ENCODE results near the gene CCNJ.
"Not testable (repeated sequence)": the region's sequence is repeated elsewhere in the genome, so short reads cannot be mapped to it uniquely, and the experiment has no call there.

Gene CCNJ, protein sequence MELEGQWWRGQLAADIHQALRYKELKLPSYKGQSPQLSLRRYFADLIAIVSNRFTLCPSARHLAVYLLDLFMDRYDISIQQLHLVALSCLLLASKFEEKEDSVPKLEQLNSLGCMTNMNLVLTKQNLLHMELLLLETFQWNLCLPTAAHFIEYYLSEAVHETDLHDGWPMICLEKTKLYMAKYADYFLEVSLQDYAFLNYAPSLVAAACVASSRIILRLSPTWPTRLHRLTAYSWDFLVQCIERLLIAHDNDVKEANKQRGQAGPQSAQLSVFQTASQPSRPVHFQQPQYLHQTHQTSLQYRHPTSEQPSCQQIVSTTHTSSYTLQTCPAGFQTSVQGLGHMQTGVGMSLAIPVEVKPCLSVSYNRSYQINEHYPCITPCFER

DNA sequence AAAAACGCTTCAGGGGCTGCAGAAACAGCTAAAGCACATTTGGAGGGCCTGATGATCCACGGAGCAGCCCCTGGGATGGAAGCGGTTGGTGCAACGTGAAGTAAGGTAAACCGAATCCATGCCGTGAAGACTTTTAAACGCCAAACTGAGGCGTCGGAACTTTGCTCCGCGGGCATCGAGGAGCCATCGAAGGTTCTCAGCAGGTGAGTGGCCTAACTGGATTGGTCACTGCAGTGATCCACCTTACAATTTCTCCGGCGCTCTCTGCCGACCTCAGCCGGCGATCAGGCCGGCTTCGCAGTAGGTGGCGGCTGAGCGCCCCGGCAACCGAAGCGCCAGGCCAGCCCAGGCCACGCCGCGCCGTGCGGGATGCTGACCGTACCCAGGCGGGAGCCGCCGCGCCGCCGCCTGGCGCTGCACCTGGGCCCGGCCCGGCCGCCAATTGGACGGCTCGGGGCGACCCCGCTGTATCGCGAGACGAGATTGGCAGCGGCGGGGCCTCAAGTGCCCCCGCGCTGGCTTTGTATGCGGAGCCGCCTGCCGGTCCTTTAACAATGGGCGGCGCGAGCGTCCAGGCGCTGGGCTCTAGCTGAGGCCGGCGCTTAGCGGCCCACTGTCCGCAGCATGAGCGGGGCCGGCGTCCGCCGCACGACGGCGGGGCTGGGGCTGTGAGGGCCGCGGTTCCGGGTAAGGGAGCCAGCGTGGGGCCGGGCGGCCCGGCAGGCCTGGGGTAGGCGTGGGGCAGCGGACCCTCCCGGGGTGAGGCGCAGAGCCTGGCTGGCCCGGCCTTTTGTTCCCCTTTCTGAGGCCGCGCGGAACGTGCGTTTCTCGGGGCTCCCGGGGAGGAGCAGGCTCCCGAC is at the start of gene CCNJ:
Gene CCNJ, plus strand, starts transcription at position 551 of the 860 bp plus-strand sequence. CDS start 811 bp downstream, outside the sequence.
- DNase-seq (ENCODE audit: low spot score) = peak; percentile 96

DNA sequence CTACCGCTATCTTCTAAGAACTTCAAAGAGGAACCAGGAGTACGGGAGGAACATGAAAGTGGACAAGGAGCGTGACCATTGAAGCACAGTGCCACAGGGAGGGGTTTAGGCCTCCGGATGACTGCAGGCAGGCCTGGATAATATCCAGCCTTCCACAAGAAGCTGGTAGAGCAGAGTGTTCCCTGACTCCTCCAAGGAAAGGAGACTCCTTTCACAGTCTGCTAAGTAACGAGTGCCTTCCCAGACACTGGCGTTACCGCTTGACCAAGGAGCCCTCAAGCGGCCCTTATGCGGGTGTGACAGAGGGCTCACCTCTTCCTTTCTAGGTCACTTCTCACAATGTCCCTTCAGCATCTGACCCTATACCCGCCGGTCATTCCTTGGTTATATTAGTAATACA is 49.0 kb upstream of the CCNJ start:
- DNase-seq (ENCODE audit: low spot score) = not testable (repeated sequence)

DNA sequence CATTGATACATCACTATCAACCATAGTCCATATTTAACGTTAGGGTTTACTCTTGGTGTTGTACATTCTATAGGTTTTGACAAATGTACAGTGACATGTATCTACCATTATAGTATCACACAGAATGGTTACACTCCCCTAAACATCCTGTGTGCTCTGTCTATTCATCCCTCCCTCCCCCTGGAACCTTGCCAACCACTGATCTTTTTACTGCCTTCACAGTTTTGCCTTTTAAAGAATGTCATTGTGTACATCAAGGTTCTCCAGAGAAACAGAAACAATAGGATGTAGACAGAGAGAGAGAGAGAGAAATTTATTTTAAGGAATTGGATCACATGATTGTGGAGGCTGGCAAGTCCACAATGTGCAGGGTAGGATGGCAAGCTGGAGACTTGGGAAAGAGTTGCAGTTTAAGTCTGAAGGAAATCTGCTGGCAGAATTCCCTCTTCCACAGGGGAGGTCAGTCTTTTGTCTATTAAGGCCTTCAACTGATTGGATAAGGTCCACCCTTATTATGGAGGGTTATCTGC is 45.1 kb upstream of the CCNJ start:
- DNase-seq (ENCODE audit: low spot score) = no peak

DNA sequence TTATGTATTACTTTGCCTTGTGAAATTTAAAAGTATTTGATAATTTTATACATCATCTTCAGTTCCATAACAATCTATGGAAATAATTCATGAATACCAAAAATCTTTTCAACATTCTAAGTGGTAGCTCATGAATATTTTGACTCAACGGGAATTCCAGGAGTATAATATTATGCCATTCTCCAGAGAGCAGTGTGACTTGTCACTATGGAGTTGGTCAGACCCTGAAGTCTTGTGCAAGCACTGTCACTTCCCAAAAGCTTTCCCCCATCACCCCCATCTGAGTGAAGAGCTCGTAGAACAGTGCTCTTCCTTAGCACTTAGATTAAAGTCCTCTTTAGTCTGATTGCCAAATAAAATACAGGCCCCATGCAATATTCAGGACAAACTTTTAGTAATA is 29.4 kb upstream of the CCNJ start:
- no peak for DNase-seq (ENCODE audit: low spot score)

DNA sequence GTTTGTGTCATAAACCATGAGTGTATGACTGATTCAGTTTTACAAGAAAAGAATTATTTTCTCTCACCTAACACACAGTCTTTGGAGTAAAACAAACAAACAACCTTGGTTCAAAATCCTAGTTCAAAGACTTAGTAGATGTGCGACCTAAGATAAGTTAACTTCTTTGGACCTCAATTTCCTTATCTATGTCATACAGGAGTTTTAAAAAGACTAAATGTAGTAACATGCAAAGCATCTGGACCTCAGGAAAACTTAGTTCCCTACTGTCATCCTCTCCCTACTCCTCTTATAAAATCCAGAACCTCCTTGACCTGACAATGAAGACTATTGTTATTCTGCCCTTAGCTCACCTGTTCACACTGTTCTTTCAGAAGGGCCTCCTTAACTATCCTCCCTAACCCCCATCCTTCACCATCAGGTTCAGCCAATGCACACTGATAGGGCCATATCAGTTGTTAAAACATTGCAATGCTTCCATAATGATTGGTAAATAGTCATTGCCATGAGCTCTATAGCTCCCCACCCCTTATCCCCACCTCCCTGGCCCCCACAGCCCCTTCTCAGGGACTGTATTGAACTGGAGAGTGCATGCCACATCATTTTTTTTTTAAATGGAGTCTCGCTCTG is 28.8 kb upstream of the CCNJ start:
- no peak for DNase-seq (ENCODE audit: low spot score)

DNA sequence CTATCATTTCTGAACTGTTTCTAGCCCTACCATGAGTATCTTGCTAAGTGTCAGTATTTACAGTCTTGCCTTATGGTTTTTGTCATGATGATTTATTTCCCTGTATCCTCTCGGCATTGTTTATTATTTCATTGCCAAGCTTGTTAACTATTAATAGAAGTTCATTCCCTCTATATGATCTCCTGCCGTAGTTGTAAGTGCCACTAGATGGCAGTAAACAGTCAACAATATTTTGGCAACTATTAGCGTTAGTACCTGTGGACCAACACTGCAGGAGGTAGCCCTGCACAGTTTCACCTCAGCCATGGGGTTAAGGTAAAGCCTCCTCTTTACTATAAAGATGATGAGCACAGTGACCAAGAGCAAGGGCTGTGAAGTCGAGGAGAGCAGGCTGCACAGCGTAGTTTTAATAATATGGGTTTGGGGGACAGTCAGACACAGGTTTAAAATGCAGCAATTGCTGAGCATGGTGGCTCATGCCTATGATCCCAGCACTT is 26.1 kb upstream of the CCNJ start:
- DNase-seq (ENCODE audit: low spot score) = peak; percentile 15

DNA sequence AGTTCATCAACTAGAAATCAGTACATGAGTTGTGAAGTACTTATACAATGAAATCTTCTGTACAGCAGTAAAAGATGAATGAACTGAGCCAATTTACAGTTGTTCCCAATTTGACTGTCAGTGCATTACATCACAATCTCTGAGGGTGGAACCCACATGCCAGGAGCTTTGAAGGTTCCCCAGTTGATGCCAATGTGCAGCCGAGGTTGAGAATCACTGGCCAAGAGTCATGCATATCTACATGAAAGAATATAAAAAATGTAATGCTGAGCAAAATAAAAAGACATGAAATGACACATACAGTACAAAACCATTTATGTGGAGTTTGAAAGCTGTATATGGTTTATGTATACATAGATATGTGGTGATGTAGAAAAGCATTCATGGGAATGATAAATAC is 22.1 kb upstream of the CCNJ start:
- no peak for DNase-seq (ENCODE audit: low spot score)

DNA sequence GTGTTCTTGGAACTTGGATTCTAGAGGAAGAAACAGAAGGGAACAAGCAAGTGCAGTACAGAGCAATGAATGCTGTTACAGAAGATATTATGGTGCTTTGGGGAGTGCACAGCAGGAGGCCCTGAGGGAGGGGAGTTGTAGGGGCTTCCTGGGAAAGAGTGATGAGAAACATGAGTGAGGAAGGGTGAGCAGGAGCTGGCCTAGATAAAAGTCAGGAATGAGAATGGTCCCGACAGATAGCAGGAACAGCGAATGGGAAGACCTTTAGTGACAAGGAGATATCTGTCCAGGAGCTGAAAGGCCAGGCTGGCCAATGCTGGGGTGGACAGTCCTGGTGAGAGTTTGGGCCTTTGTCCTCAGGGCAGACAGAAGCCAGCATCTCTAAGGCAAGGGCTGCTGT is 20.6 kb upstream of the CCNJ start:
- DNase-seq (ENCODE audit: low spot score) = no peak

DNA sequence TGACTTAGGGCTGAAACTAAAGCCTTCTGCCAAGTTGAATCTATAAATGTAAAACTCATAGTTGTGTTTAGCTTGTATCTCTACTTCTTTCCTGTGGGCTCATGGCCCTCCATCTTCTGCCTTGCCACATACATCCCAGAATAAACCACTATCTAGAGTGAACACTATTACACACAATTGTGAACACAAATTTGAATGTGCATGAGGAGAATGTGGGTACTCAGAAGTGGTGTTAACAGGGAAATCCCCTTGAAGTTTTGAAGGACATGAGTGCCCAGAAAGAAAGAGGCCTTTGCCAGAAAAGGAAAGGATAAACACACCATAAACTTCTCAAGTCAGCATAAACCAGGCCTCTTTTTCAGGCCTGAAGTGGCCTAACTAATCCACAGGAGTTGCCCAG is 20.2 kb upstream of the CCNJ start:
- no peak for DNase-seq (ENCODE audit: low spot score)

DNA sequence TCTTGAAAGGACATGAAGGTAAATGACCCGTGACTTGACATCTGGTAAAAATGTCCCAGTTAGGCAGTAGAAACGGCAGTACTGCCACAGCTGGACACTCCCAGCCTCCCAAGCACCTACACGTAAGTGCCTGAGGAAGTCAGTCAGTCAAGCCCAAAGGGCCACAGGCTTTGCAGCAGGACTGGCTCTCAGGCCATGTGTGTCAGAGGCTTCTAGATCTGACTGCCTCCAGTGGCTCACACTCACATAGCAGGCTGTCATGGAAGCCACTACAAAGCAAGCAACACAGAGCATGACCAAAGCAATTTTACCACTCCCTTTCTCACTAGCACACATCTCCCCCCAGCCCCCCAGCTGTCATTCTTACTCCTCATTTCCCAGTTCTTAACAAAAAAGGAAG is 17.8 kb upstream of the CCNJ start:
- DNase-seq (ENCODE audit: low spot score) = peak; percentile 9

DNA sequence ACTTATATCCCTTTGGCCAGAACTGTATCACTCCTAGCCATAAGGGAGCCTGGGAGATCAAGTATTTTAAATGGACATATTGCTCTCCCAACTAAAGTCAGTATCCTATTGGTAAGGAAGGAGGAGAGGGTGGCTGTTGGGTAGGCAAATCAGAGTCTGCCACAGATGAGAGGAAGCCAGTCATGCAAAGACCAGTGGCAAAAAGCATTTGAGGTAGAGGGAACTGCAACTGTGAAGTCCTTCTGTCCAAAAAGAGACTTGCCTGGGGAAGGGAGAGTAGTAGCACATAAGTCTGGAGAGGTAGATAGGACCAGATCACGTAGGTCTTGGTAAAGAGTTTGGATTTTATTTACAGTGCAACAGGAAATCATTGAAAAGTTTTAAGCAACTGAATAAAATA is 8.8 kb upstream of the CCNJ start:
- DNase-seq (ENCODE audit: low spot score) = no peak

DNA sequence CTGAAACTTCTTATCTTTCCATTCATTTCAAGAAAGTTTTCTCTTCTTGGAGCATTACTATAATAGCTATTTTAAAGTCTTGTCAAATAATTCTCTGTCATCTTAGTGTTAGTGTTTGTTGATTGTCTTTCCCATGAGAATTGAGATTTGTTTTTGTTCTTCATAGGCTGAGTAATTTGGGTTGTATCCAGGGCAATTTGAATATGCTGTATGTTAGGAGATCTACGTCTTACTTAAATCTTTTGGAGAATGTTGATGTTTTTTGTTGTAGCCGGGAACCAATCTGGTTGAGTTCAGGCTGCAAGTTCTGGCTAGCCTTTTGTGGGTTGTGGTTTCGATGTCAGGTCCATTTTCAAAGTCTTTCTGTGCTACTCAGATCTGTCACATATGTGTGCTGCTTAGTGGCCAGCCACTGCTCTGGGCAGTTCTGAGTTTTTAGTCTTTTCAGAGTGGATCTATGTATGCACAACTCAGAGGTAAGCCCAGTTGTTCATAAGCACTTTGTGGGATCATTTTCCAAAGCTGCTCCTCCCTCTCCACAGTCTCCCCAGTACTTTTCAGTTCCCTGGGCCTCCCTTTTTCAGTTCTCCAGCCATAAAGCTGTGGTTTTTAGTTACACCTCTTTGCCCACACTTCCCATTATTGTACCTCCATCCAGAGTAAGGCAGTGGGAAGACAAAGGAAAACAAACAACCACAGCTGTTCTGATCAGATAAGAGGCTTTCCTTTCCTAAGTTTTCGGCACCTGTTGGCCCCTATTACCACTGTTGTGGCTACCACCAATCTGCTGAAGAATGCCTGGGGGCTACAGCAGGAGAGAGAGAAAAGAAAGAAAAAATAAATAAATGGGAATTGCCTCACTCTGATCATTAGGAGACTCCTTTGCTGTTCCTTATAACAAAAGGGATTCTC is 4.7 kb upstream of the CCNJ start:
- DNase-seq (ENCODE audit: low spot score) = no peak

DNA sequence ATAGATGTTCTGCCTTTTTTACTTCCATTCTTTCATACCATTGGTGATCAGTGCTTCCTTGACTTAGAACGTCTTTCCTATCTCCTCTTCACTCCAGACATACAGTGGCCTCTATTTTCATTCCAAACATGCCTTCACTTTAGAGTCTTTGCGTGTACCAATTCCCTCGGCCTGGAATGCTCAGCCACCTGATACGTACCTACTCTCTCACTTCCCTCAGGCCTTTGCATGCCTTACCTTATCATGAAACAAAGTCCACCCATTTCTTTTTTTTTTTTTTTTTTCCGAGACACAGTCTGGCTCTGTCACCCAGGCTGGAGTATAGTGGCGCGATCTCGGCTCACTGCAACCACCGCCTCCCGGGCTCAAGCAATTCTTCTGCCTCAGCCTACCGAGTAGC is 2.2 kb upstream of the CCNJ start:
- no peak for DNase-seq (ENCODE audit: low spot score)

DNA sequence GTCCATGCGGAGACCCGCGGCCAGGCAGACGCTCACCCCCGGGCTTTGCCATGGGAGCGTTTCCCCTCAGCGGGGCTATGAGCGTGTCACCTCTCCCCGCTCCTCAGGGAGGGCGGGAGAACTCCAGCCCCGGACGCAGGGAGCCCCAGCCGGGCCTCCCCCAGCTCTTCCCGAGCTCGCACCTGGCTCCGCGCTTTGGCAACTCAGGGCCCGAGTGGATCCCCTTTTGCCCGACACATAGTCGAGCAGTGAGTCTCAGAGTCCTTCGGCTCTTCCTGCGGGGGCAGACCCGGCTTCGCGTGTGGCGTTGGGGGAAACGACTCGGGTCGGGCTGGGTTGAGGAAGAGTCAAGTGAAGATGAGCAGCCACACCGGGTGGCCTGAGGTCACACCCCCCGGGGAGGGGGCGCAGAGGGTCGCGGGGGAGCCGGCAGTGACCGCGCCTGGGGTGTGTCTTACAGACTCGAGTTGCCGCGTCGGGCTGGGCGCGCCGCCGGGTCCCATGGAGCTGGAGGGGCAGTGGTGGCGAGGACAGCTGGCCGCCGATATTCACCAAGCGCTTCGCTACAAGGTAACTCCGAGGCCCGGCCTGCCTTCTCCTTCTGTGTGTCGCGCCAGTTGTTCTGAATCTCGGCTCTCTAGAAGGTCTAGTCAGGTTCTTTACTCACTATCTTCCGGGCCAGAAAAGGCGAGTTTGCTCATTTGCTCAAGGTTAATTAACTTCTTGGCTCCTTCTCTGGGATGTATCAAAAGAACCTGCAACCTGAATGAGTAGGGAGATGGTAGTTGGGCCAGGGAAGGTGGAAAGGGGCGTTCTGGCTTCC is 721 bp downstream of the CCNJ start:
- DNase-seq (ENCODE audit: low spot score) = peak; percentile 61

DNA sequence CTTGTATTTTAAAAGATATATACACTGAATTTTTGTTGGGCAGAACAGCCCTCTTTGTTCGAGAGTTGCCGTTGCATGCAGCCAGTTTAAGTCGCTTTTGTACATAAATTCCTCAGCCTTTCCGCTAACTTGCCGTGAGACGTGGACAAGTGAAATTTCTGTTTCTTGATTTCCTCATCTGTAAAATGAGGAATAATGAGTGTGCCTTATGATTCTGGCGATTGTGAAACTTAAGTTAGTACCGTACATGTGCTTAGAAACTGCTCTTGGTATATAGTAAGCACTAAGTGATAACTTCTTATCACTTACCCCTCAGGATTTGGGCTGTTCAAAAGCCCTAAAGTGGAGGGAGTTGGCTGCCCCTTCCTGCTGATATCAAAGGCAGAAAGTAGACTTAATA is 1.4 kb downstream of the CCNJ start:
- DNase-seq (ENCODE audit: low spot score) = no peak

DNA sequence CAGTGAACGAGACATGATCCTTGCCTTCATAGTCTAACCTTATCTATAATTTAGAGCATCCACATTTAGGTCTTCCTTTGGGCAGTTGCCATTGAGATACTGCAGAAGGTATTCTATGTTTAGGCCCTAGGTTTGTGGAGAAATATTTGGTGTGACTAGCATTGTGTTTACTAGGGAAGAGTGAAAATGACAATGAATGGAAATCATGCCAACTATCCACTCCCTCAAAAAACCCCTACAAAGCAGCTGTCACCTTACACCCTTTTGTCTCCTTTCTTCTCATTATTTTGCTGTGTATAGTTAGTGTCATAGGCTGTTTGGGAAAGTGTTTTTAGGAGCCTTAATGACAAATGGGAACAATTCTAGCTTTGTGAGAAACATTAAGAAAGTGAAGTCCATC is 3.2 kb downstream of the CCNJ start:
- no peak for DNase-seq (ENCODE audit: low spot score)

DNA sequence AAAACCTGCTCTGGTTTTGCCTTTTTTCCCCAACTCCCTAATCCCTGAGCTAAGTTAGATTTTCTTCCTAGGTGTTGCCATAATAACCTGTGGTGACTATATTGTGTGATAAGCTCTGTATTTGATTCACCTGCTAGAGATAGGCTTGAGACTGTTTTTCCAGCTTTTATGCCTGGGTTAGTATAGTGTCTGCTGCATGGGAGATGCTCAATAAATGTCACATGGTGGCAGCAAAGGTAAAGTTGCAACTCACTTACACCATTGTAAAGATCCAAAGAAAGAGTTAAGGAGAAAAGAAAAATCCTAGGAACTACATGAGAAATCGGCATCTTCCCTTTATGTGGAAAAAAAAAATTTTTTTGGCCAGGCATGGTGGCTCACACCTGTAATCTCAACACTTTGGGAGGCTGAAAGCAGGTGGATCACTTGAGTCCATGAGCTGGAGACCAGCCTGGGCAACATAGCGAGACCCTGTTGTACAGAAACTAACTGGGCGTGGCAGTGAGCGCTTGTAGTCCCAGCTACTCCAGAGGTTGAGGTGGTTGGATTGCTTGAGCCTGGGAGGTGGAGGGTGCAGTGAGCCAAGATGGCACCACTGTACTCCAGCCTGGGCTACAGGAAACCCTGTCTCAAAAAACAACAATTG is 3.7 kb downstream of the CCNJ start:
- no peak for DNase-seq (ENCODE audit: low spot score)

DNA sequence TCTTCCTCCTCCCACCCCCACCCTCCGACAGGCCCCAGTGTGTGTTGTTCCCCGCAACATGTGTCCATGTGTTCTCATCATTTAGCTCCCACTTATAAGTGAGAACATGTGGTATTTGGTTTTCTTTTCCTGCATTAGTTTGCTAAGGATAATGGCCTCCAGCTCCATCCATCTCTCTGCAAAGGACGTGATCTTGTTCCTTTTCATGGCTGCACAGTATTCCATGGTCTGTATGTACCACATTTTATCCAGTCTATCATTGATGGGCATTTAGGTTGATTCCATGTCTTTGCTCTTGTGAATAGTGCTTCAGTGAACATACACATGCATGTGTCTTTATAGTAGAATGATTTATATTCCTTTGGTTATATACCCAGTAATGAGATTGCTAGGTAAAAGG is 4.5 kb downstream of the CCNJ start:
- not testable (repeated sequence) for DNase-seq (ENCODE audit: low spot score)

DNA sequence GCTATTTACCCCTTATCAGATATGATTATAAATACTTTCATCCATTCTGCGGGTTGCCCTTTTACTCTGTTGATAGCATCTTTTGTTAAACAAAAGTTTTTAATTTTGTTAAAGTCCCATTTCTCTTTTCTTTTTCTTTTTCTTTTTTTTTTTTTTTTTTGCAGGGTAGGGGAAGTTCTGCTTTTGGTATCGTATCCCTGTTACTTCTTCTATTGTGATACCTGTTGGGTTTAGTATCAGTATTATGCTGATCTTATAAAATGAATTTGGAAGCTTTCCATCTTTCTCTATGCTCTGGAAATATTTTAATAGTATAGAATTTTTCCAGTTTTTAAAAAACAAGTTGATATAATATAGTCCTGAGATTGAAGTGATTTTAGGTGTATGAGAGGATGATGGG is 6.0 kb downstream of the CCNJ start:
- no peak for DNase-seq (ENCODE audit: low spot score)

DNA sequence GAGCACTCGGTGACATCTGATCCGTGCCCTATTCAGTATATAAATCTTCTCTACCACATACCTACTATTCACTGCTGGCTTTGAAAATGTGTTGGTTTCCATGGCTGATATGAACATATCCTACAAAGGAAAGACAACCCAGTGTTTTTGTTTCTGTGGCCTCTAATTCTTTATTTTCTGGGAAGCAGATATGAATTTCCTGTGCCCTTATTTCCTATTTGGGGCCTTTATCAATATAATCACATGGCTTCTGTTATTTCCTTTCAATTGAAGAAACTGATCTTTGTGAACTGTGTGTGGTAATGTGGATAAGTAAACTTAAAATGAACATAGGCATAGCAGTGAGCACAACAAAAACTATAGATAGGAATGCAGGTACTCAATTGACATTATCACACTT is 10.6 kb downstream of the CCNJ start:
- no peak for DNase-seq (ENCODE audit: low spot score)

Data from hepatic stellate cell (primary cell).